ENCODE results near the gene TXNRD2.

DNA sequence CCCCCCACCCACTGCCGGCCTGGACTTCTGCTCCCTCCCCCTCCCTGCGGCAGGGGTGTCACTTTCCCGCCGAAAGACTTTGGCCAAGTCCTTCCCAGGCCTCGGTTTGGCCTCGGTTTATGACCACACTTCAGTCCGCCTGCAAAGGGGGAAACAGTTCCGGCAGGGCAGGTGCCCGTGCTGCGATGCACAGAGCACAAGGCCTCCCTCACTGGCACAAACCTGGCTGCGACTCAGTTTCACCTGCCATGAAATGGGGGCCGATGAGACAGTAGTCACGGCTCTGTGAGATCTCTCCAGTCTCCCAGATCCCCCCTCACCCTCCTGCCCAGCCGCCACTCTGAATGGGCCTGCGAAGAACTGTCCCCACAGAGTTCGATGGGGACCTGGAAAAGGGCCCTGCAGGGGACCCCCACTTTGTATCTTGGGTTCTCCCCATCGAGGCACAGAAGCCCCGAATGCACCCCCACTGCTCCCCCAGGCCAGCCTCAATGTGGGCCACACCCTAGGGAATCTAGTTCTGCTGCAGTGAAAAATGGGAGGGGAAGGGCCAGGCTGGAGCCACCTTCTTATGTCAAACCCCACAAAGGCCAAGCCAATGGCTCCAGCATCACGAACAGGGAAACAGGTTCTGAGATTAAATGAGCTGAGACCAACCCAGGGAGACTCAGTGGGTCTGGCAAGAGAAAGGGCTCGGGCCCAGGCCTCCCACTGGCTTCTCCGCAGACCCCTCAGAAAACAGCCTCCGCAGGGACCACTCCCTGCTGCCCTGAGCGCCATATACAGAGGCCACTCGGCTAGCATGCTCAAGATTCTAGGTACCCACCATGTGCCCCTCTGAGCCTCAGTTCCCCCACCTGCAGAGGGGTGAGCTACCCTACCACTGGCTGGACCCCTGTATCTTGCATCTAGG is 46.0 kb upstream of the TXNRD2 start:
- TF ChIP-seq POLR2A (IDR thresholded peaks at IDR 0.05; ENCODE audit: low read depth, low read length) (no peak), POLR2AphosphoS5 (IDR thresholded peaks at IDR 0.05; ENCODE audit: low read depth, low read length) (no peak), PAX5 (IDR thresholded peaks at IDR 0.05; ENCODE audit: insufficient read depth, low read length, severe bottlenecking) (no peak), TAF1 (IDR thresholded peaks at IDR 0.05; ENCODE audit: low read depth, low read length) (no peak), SPI1 (IDR thresholded peaks at IDR 0.05; ENCODE audit: low read depth, low read length) (no peak), POU2F2 (IDR thresholded peaks at IDR 0.05; ENCODE audit: low read depth, low read length) (no peak)
